T1000 (cell line): ENCODE results near the gene CDCA3.

ENCODE experiments used
- DNase-seq: peaks from one replicate; lab custom pipeline; 2025; ENCODE audit warnings: mixed read lengths; lab: John Stamatoyannopoulos, UW

The CDCA3 gene

DNA sequence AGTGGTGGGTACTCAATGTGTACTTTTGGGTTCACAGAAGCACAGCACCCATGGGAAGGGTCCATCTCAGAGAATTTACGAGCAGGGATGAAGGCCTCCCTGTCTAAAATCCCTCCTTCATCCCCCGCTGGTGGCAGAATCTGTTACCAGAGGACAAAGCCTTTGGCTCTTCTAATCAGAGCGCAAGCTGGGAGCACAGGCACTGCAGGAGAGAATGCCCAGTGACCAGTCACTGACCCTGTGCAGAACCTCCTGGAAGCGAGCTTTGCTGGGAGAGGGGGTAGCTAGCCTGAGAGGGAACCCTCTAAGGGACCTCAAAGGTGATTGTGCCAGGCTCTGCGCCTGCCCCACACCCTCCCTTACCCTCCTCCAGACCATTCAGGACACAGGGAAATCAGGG, 30.9 kb downstream of the CDCA3 start:
- no peak for DNase-seq

DNA sequence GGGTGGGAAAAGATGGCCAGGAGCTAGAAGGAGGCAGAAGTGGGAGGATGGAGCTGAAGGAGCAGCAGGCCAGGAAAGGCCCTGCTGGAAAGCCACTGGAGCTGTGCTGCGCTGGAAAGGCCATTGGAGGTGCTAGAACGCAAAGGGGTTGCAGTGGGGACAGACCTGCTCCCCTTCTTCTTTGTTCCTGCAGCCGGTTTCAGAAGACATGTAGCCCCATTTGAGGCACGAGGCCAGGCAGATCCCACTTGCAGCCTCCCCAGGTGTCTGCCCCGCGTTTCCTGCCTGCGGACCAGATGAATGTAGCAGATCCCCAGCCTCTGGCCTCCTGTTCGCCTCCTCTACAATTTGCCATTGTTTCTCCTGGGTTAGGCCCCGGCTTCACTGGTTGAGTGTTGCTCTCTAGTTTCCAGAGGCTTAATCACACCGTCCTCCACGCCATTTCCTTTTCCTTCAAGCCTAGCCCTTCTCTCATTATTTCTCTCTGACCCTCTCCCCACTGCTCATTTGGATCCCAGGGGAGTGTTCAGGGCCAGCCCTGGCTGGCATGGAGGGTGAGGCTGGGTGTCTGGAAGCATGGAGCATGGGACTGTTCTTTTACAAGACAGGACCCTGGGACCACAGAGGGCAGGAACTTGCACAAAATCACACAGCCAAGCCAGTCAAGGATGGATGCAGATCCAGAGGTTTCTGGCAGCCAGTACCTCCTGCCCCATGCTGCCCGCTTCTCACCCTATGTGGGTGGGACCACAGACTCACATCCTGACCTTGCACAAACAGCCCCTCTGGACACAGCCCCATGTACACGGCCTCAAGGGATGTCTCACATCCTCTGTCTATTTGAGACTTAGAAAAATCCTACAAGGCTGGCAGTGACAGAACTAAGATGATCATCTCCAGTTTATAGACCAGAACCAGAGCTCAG, 31.7 kb downstream of the CDCA3 start:
- no peak for DNase-seq

DNA sequence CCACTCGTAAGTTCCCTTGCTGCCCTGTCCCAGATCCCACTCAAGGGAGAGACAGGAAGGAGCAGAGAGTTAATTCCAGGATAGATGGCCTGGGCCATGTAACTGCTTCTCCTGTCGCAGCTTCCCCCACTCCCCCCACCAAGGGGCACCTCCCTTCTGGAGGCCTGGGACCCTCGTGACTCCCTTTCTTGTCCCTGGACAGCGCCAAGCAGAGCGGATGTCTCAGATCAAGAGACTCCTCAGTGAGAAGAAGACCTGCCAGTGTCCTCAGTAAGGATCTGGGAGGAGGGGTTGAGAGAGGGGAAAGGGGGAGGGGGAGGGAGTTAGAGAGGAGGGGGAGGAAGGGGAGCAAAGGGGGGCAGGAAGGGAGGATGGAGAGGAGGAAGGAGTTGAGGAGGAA, 32.4 kb downstream of the CDCA3 start:
- no peak for DNase-seq

DNA sequence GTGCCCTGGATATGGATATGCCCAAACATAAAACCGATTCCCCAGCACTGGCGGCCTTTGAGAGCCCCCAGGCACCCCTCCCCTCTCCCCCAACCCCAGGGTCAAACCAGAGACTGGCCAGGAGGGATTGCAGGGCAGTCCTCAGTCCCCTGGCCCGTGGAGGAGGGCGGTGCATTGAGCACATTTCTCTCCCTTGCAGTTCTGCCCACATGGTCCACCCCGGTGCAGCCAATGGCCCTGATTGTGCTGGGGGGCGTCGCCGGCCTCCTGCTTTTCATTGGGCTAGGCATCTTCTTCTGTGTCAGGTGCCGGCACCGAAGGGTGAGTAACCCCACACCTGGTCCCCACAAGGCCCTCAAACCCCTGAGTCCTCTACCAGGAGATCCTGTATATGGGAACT, 32.9 kb downstream of the CDCA3 start:
- no peak for DNase-seq

DNA sequence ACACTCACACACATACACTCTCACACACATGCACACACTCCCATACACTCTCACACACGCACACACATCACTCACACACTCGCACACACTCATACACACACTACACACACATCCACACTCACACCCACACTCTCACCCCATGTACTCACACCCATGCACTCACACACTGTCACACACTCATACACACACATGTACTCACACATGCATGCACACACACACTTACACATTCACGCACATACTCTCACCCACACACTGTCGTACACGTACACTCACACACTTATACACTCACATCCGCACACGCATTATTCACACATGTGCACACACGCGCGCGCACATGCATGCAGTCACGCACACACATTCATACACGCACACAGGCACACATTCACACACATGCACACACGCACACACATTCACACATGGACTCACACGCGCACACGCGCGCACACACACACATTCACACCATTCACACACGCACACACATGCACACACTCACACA, 33.4 kb downstream of the CDCA3 start:
- DNase-seq: no peak

DNA sequence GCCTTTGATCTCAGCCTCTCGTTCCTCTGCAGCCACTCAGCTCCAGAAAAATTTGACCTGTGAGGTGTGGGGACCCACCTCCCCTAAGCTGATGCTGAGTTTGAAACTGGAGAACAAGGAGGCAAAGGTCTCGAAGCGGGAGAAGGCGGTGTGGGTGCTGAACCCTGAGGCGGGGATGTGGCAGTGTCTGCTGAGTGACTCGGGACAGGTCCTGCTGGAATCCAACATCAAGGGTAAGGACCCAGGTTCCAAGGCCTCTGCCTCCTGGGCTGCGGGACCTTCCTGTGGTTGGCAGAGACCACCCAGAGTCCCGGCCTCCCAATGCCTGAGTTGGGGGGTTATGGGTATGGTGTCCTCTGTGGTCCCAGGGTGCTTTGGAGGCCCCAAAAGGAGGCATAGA, 34.0 kb downstream of the CDCA3 start:
- no peak for DNase-seq

DNA sequence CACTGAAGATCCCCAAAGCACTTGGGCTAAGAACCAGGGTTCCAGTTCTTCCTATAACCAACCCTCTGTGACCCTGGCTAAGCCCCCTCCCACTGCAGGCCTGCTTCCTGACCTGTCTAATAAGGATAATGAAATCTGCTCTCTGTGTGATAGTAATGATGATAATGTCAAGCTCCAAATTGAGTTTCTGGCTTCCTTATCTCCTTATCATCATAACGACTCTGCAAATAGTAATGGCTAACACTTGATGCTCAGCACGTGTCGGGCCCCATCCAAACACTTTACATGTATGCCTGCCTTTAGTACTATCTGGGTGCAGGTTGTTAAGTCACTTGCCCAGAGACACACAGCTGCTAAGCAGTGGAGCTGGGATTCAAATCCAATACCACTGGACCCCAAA, 34.5 kb downstream of the CDCA3 start:
- DNase-seq: no peak

DNA sequence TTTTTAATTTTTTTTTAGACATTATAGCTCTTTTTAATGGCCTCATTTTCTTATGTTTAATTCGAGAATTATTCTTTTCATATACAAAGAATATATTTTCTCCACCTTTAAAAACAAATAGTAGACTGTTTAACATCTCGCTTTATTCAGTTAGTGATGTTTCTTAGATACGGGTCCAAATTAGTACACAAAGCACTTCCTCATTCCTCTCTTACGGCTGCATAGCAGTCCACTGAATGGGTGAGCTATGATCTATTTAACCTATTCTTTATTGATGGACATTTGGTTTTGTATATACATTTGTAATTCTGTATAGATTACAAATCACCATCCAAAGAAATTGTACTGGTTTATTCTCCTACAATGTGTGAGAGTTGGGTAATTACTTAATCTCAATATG, 37.7 kb downstream of the CDCA3 start:
- DNase-seq: no peak

DNA sequence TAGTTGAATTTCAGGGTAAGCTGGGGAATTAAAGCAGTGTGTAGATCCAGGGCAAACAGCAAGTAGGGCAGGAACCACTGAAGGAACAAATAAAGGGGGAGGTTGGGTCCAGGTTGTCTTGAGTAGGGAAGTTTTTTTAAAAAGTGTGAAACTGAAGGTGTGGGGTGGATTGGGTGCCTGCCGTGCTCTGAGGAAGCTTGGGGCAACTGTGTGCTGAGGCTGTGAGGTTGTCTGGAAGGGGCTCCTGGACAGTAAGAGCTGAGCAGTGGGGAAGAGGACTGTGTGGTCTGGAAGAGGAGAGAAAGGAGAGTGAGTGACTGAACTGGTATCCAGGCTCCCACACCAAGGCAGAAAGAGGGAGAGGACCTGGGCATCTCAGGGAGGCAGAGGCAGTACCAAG, 40.3 kb downstream of the CDCA3 start:
- DNase-seq: no peak

DNA sequence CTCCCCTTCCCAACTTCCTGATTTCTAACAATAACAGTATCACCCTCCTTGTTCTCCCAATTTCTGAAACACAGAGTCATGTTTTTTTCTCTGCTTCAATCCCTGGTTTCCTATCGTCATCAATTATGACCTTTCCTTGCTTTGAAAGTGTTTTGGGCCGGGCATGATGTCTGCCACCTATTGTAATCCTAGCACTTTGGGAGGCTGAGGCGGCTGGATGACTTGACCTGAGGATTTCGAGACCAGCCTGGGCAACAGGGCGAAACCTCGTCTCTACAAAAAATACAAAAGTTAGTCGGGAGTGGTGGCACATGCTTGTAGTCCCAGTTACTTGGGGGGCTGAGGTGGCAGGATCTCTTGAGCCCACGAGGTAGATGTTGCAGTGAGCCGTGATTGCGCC, 42.0 kb downstream of the CDCA3 start:
- DNase-seq: no peak

DNA sequence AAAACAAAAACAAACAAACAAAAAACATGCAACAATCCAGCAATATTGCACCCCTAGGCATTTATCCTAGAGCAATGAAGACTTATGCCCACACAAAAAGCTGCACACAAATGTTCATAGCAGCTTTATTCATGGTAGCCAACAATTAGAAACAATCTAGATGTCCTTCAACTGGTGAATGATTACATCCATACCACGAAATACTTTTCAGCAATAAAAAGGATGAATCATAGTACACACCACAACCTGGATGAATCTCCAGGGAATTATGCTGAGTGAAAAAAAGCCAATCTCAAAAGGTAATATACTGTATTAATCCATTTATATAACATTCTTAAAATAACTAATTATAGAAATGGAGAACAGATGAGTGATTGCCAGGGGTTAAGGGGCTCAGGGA, 43.9 kb downstream of the CDCA3 start:
- no peak for DNase-seq

DNA sequence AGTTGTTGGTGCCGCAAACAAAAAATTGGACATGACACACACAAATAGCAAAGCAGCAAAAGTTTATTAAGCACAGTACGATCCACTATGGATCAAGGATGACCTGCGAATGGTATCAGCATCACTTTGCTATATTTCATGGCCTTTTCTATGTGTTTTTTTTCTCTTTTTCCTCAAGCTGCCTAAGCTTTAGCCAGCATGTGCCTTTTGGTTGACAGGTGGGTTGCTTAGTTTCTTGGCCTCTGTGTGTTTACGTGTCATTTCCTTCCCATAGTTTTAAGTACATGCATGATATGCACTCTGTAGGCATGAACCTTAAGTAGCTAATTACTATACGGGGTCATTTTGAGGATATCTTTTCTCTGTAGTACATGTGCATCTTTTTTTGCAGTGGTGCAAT, 51.9 kb downstream of the CDCA3 start:
- DNase-seq: no peak
